MV-4-11 (cell line): ENCODE data around the gene IDI1.
"Not testable (repeated sequence)": the region's sequence is repeated elsewhere in the genome, so short reads cannot be mapped to it uniquely, and the experiment has no call there.

ENCODE experiments used
- DNase-seq: peaks from one replicate; lab custom pipeline; 2025; lab: John Stamatoyannopoulos, UW

IDI1 gene

GRCh38 chr10:1034758-1035157, 14.2 kb downstream of the IDI1 start:
- no peak for DNase-seq

DNA sequence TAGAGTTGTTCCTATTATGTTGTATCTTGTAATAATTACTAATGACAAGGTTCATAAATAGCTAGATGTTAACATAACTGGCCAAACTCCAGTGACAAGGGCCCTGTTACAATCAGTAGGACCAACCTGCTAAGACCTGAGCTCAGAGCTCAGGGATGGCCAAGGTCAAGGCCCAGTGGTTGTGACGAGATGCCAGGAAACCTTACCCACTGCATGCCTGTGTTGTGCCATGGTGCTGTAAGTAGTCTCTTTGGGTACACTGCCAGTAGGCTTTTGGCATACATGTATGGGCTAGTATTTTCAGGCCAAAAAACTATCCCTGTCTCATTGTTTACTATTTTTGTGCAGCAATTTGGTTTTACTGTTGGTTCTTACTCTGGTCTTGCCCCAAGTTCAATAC, 15.3 kb downstream of the IDI1 start:
- no peak for DNase-seq

- DNase-seq = no peak
These were observed 19.1 kb downstream of the IDI1 start for GRCh38 chr10:1029838-1030237.

DNA sequence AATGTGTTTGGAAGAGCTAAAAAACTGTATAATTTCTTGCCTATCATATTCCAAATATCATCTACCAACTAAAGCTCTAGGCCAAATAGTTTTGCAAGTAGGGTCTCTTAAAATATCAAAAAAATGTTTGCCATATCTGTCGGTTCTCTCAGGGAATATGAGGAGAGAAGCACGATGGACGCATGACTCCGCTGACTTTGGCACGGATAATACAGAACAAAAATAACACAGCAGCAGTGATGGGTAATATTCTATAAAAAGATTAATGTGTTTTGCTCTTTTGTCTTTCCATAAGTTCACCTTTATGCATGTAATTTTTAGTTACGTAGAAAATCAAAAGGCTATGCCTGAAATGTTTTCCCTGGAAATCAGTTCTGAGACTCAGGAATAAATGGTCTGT, 22.3 kb downstream of the IDI1 start:
- no peak for DNase-seq

GRCh38 chr10:1025683-1026082, 23.2 kb downstream of the IDI1 start, which contains the start of gene IDI2:
IDI2 (minus strand) TSS chr10:1025859; CDS start chr10:1024723, 1,136 bp downstream.
- DNase-seq = no peak

DNA sequence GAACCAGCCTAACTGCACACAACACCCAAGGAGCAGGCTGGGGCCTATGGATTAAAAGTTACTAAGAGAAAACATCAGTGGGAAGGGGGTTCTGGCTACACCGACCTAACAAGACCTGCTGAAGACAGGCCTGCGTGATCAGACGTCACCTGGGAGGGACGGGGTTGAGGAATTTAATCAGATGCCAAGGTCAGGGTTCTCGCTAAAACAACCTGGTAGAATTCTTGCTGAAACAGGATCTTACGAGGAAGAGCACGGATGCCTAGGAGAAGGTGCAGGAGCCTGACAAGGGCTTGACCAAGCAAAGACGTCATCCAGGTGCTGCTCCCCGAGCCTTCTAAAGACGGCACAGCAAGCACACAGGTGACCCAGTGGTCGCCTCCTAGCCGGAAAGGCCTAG, 24.8 kb downstream of the IDI1 start:
- no peak for DNase-seq

DNA sequence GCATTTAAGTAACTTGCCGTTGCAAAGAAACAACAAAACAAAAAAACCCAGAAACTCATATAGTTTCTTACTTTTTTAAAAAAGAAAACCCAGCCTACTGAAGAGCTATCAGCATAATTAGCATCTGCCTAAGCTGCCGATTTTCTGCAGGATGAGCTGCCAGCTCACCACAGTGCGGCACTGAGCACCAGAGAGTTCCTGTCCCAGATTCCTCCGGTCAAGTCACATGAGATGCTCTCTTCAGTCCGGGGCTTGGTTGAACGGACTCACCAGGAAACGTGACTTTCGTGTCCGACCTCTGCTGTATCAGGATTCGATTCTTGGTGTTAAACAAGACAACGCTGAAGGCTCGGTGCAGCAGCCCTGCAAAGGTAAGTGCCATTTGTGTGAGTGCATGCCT, 26.5 kb downstream of the IDI1 start:
- DNase-seq = no peak

- DNase-seq = no peak
These were observed 28.0 kb downstream of the IDI1 start for GRCh38 chr10:1020958-1021357.

DNA sequence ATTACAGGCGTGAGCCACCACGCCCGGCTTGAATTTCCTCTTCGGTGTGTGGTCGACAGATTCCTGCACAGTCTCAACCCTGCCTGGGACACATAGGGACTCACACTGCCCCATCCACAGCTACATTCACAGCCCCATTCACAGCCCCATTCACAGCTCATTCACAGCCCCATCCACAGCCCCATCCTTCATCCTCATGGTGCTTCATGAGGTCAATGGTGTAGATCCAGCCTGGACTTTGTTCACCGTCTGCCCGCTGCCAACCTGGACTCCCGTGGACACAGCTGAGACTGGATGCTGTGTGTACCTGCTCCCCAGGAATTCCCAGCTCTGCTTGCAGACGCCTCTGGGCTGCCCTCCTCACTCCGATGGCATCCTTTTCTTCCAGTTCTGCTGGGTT, 28.5 kb downstream of the IDI1 start:
- no peak for DNase-seq

- no peak for DNase-seq
These were observed 29.6 kb downstream of the IDI1 start for GRCh38 chr10:1019362-1019761.

- no peak for DNase-seq
These were observed 33.2 kb downstream of the IDI1 start for GRCh38 chr10:1015688-1016087.

GRCh38 chr10:1011696-1012095, 37.2 kb downstream of the IDI1 start:
- DNase-seq = no peak

DNA sequence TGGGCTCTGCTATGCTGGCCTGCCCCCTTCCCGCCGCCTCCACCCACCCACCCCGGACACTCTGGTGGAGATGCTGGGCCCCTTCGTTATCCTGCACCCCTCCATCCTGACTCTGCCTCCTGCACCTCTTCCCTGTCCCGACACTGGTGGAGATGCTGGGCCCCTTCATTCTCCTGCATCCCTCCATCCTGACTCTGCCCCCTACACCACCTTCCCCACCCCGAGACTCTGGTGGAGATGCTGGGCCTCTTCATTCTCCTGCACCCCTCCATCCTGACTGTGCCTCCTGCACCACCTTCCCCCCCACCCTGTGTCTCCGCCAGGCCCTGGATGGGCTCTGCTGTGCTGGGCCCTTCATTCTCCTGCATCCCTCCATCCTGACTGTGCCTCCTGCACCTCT, 38.2 kb downstream of the IDI1 start:
- DNase-seq = no peak

DNA sequence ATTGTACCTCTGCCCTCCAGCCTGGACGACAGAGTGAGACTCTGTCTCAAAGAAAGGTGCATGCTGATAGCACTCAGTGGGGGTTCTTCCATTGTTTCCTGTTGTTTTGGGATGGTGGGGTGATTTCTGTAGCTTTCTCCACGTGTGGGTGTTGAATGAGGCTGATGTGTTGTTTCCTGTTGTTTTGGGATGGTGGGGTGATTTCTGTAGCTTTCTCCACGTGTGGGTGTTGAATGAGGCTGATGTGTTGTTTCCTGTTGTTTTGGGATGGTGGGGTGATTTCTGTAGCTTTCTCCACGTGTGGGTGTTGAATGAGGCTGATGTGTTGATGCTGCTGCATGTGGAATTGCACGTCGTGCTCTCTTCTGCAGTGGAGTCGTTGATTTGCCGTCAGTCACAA, 39.0 kb downstream of the IDI1 start:
- DNase-seq = not testable (repeated sequence)

- no peak for DNase-seq
These were observed 39.8 kb downstream of the IDI1 start for GRCh38 chr10:1009071-1009494.

GRCh38 chr10:1007583-1007982, 41.3 kb downstream of the IDI1 start:
- DNase-seq = no peak

DNA sequence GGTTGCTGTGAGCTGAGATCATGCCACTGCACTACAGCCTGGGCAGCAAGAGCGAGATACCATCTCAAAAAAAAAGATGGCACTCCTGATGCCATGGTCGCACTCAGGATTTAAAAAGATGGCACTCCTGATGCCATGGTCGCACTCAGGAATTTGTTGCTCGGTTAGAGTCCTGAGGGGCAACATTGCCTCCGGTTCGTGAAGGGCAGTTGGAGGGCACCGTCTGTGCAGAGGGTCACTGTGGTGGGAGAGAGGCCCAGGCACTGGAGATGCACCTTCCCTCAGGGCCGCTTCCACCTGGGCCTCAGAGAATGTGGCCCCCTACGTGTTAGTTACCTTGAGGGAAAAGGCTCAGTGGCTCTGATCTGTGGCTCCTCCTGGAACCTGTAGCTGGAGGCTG, 42.3 kb downstream of the IDI1 start:
- no peak for DNase-seq

- DNase-seq = no peak
These were observed 44.8 kb downstream of the IDI1 start for GRCh38 chr10:1003884-1004670.

DNA sequence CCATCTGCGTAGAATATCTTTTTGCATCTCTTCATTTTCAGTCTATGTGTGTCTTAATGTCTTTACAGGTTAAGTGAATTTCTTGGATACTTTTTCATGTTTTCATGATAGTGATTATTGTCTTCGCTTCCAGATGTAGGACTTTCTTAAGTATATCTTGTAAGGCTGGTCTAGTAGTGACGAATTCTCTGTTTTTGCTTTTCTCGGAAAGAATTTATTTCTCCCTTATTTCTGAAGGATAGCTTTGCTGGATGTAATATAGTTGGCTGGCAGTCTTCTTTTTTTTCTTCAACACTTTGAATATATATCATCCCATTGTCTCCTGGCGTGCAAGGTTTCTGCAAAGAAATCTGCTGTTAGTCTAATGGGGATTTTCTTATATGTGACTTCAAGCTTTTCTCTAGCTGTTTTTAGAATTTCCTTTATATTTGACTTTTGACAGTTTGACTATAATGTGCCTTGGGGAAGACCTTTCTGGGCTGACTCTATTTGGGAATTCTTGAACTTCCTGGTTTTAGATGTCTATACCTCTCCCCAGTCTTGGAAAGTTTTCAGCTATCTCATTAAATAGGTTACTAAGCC, 46.4 kb downstream of the IDI1 start:
- no peak for DNase-seq

GRCh38 chr10:997266-998022, 51.5 kb downstream of the IDI1 start:
- DNase-seq = no peak

DNA sequence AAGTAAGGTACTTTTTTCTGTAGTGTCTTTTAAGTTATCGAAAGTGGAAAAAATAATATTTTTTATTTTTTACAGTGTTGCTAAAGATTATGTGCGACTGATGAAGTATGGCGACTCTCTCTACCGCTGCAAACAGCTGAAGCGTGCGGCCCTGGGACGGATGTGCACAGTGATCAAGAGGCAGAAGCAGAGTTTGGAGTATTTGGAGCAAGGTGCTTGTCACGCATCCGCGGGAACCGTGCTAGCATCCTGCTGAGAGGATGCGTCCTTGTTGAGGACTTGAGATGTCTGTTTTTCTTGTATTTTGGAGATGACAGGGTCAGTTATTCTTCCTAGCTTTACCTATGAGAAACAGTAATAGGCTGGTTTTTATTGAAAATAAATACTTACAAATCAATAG, 52.9 kb downstream of the IDI1 start:
- DNase-seq = no peak

- no peak for DNase-seq
These were observed 53.4 kb downstream of the IDI1 start for GRCh38 chr10:995559-995926.
